Right kidney (tissue), 9 donors: ENCODE results near the gene SLC2A5.
"Not testable (repeated sequence)": the region's sequence is repeated elsewhere in the genome, so short reads cannot be mapped to it uniquely, and the experiment has no call there.

Source experiments
- DNase-seq: peaks from one replicate; pipeline ENCODE4 v3.0.0-alpha.2; 2016
- long read RNA-seq, 8 donors: transcript quantifications; one replicate each; lab custom pipeline, GENCODE V29; 2026

The SLC2A5 gene, protein sequence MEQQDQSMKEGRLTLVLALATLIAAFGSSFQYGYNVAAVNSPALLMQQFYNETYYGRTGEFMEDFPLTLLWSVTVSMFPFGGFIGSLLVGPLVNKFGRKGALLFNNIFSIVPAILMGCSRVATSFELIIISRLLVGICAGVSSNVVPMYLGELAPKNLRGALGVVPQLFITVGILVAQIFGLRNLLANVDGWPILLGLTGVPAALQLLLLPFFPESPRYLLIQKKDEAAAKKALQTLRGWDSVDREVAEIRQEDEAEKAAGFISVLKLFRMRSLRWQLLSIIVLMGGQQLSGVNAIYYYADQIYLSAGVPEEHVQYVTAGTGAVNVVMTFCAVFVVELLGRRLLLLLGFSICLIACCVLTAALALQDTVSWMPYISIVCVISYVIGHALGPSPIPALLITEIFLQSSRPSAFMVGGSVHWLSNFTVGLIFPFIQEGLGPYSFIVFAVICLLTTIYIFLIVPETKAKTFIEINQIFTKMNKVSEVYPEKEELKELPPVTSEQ
- long read RNA-seq, donor 1: 0 reads
- long read RNA-seq, donor 2: 0 reads
- long read RNA-seq, donor 3: 0 reads
- long read RNA-seq, donor 4: 0 reads
- long read RNA-seq, donor 5: 0 reads
- long read RNA-seq, donor 6: 0 reads
- long read RNA-seq, donor 7: 0 reads
- long read RNA-seq, donor 8: 0 reads

- no peak for DNase-seq
These were observed at the start of gene SLC2A5 for GRCh38 chr1:9069326-9070100. Gene SLC2A5 (minus strand): TSS chr1:9069635. CDS start chr1:9069536, 99 bp downstream.

GRCh38 chr1:9118186-9118585, 48.8 kb upstream of the SLC2A5 start:
- DNase-seq: no peak

- no peak for DNase-seq
These were observed 46.1 kb upstream of the SLC2A5 start for GRCh38 chr1:9115351-9116205.

DNA sequence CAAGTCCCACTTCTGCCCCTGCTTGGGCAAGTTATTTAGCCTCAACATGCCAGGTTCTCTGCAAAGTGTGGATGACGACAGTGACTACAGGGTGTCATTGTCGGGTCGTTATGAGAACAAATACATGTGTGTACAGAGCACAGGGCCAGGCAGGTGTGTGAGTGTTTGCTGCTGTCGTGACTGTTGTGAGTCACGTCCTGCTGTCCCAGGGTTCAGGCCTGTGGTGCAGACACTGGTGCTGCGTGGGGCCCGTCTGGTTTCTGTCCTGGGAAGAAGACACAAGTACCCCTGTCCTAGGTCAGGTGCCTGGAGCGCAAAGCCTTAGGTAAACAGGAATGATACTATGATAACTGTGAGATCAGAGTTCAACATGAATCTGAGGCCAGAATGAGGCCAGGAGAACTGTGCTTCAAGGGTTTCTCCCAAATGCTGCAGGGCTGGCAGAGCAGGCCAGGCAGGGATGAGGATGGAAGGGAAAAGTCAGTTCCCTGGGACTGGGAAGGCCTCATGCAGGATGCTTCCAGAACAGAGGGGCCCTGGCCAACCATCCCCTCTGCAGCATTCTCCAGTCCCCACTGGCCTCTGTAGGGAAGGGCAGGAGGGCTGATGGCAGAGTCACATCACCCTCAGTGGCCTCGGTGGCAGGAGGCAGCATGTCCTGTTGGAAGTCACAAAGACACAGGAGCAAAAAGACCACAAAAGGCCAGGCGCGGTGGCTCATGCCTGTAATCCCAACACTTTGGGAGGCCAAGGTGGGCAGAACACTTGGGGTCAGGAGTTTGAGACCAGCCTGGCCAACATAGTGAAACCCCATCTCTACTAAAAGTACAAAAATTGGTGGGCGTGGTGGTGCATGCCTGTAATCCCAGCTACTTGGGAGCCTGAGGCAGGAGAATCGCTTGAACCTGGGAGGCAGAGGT, 43.8 kb upstream of the SLC2A5 start:
- no peak for DNase-seq

DNA sequence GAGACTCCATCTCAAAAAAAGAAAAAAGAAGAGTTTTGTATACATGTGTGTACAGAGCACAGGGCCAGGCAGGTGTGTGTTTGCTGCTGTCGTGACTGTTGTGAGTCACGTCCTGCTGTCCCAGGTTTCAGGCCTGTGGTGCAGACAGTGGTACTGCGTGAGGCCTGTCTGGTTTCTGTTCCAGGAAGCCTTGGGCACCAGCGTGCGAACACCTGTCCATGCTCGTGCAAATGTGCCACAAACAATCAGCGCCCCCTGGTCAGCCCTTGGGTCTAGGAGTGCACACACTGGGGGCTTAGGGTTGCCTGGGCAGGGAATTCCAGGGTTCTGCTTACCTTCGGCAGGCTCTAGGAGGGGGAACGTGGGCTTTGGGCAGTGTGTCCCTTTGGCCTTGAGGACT, 42.5 kb upstream of the SLC2A5 start:
- no peak for DNase-seq

DNA sequence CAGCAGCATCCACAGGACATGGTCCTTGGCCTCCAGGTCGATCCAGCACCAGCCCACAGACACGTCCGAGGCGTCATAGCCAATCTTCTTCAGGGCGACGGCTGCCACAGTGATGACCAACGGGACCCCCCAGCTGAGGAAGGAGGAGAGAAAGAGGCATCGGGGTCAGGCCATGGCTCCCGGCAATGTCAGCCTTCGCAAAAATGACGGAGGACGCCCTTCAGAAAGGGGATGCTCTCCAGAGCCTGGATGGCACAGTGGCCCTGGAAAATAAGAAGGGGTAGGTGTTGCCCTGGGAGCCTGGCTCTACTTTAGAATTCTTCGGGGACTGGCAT, 41.9 kb upstream of the SLC2A5 start:
- DNase-seq: no peak

DNA sequence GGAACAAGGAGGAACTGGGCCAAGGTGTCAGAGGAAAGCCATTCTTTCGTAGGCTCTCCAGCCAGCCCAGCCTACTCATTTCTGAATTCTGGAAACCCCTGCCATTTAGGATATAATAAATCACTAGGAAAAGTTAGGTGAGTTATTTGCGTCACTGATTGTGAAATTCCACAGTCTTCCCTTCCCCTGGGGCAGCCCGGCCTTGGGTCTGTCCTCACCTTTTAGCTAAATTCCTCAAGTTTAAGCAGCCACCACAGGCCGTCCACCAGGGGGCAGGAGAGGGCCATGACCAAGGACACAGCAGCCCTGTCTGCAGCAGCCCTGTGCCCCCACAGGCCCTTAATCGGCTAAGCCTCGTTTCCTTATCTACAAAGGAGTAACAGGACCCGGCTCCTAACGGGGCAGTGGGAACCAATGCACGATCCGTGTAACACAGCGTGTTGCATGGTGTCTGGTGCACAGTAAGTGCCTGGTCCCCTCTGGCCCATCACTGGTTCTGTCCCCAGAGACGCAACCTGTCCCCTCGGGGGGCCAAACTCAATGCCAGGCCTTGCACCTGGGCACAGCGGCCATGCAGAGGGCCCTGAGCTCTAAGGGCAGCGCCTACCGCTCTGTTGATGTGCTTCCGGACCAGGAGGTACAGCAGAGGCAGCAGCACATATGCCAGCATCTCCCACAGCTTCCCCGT, 41.4 kb upstream of the SLC2A5 start:
- peak; percentile 72 for DNase-seq

- no peak for DNase-seq
These were observed 38.7 kb upstream of the SLC2A5 start for GRCh38 chr1:9108056-9108665.

DNA sequence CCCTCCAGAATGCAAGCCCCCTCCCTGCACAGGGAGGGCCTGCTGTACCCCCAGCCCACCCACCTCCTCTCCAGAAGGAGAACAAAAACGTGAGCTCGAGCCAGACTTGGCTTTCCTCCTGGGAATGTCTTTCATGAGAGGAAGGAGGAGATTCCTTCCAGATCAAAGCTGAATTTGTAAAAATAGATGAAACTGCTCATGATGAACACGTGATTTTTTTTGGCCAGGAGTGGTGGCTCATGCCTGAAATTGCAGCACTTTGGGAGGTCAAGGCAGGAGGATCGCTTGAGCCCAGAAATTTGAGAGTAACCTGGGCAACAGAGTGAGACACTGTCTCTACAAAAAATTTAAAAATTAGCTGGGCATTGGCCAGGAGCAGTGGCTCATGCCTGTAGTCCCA, 37.7 kb upstream of the SLC2A5 start:
- DNase-seq: no peak

DNA sequence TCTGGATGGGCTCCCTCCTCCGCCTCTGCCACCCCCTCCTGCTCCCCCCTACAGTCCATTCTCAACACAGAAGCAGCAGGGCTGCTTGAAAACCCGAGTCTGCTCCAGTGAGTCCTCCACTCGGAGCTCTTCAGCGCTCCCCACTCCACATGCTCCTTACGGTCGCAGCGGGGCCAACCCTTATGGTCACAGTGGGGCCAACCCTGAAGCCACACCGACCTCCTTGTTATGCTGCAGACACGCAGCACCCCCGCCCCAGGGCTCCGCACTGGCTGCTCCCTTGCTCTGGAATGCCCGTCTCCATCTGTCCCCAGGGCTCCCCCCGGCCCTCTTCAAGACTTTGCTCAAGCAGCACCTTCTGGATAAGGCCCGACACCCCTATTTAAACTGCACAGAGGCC, 36.9 kb upstream of the SLC2A5 start:
- no peak for DNase-seq

DNA sequence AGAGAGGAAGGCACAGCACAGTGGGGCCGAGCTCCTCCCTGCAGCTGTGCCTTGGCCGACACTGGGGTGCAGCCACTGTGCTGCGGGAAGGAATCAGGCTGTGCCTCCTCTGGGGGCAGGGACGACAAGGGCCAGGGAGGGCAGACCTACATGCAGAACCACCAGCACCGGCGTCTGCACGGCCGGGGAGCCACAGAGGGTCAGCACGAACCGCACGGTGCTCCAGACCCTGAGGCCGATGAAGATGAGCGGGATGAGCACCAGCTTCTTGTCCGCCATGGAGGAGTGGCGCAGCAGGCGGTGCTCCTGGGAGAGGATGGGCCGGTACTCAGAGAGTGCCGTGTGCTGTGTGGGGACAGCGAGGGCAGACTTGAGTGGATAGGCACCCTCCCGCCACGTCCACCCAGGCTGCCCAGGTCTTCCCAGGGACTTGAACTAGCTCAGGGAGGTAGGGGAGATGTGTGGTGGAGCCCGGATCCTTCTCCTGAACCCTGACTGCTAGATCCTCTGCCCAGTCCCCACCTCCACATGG, 36.0 kb upstream of the SLC2A5 start:
- no peak for DNase-seq

DNA sequence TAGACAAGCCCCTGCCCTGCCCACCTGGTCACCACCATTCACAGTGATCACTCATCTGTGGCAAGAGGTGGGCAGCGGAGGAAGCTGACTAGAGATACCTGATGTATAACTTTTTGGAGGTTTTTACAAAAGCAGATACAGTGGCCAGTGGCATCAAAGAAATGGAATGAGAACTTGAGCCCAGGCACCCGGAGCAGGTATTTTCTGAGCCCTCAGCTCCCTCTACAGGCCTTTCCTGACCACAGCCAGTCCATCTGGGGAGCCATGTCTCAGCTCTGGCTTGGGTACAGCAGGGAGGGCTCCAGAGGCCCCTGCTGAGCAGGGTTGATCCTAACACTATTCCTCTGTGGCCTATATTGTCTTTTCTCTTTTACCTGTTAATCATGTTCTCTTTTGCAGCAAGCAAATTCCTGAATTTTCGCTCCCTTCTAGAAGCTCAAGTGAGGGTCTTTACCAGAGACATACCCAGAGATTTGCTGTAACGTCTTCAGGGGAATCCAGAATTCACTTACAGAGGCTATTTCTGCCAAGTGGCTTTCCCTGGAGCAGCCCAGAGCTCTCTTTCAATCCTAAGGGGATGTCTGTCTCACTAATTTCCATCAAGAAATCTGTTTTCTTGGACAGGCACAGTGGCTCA, 32.2 kb upstream of the SLC2A5 start:
- no peak for DNase-seq

- peak; percentile 35 for DNase-seq
These were observed 31.1 kb upstream of the SLC2A5 start for GRCh38 chr1:9100471-9101043.

GRCh38 chr1:9099555-9099954, 30.1 kb upstream of the SLC2A5 start:
- DNase-seq: no peak

DNA sequence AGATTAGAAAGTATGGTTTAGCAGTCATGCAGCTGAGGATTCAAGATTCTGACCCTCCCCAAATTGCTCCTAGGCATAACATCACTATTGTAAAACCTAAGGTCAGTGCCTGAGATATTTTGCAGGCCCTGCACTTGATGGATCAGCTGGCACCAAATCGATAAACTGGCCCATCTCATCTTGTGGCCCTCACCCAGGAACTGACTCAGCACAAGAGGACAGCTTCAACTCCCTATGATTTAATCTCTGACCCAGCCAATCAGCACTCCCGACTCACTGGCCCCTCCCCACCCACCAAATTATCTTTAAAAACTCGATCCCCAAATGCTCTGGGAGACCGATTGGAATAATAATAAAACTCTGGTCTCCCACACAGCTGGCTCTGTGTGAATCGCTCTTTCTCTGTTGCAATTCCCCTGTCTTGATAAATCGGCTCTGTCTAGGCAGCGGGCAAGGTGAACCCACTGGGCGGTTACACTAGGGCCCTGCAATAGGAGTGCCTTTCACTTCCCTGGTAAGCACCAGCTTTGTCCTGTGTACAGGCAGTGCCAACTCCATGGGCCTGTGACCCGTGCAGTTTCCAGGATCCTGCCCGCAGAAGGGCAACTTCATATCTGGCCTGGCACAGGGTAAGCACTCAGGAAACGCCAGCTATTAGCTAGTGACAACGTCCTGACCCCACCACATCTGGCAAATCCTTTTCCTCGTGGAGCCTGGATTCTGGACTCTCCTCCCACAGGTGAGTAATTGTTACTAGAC, 28.7 kb upstream of the SLC2A5 start:
- DNase-seq: no peak

- DNase-seq: no peak
These were observed 26.4 kb upstream of the SLC2A5 start for GRCh38 chr1:9095818-9096217.

DNA sequence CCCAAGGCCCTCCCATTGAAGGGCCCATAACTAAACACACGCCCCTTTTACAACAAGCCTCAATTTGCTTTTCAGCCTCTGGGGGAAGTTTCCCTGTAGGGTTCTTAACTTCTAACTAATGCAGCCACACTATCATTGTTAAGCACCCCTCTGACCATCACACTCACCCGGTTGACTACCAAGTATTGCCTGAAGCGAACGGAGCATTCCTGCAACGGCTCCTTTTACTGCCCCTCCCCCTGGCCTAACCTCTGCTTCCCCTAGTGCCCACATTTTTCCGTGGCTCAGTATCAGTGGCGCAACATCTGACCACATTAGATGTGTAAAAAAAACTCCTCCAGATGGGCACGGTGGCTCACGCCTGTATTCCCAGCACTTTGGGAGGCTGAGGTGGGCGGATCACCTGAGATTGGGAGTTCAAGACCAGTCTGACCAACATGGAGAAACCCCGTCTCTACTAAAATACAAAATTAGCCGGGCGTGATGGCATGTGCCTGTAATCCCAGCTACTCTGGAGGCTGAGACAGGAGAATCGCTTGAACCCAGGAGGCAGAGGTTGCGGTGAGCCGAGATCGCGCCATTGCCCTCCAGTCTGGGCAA, 24.7 kb upstream of the SLC2A5 start:
- DNase-seq: not testable (repeated sequence)

DNA sequence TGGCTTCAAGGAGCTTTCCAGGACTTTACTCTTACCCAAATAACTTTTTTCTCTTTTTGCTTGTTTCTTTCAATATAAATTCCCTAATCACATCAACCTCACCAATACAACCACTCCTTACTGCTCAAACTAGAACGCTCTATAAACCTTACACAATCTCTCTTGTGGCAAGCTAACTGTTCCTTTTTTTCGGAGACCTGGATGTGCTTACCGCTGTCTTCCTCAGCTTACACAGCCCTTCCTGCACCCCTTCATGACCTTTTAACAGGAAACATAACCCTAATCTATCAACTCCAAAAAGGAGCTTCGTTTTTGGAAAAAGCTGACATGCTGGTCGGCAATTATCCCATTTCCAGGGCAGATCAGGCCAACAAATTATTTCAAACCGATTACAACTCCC, 24.1 kb upstream of the SLC2A5 start:
- DNase-seq: no peak
